ENCODE data around the gene IL27RA.

IL27RA gene

GRCh38 chr19:14028901-14029300, 2.7 kb upstream of the IL27RA start:
- H4K20me1 ChIP-seq (ENCODE audit: insufficient read depth, low read length): peaks cover 3% of the 10 kb centered on the region; the same call in 1 of the 2 replicates
- H3K9me3 ChIP-seq (ENCODE audit: insufficient read depth, low read length, severe bottlenecking): no peaks in the 10 kb centered on the region
- H3K36me3 ChIP-seq (ENCODE audit: insufficient read depth, low read length): 0 out of 2 replicates have a peak, but pooled peaks cover 6% of the 10 kb centered on the region
- DNase-seq (no peak), ATAC-seq (ENCODE audit: insufficient read depth, low read depth) (no peak)
- no peak overlapping the region for H3K4me3 ChIP-seq (ENCODE audit: low read depth in 1 of 2, low read length in 2 of 2)
- no peak overlapping the region for H2AFZ ChIP-seq (ENCODE audit: low read depth, low read length)
- H3K4me2 ChIP-seq (ENCODE audit: insufficient read depth, low read length): no peak overlapping the region
- H3K79me2 ChIP-seq (ENCODE audit: insufficient read depth, low read length): peaks cover 8% of the 10 kb centered on the region
- TF ChIP-seq, protein P1, sequence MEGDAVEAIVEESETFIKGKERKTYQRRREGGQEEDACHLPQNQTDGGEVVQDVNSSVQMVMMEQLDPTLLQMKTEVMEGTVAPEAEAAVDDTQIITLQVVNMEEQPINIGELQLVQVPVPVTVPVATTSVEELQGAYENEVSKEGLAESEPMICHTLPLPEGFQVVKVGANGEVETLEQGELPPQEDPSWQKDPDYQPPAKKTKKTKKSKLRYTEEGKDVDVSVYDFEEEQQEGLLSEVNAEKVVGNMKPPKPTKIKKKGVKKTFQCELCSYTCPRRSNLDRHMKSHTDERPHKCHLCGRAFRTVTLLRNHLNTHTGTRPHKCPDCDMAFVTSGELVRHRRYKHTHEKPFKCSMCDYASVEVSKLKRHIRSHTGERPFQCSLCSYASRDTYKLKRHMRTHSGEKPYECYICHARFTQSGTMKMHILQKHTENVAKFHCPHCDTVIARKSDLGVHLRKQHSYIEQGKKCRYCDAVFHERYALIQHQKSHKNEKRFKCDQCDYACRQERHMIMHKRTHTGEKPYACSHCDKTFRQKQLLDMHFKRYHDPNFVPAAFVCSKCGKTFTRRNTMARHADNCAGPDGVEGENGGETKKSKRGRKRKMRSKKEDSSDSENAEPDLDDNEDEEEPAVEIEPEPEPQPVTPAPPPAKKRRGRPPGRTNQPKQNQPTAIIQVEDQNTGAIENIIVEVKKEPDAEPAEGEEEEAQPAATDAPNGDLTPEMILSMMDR (IDR thresholded peaks at IDR 0.05; ENCODE audit: borderline replicate concordance, extremely low read depth, low read length, poor library complexity, severe bottlenecking): no peak
- no peak for TF ChIP-seq EZH2 (IDR thresholded peaks at IDR 0.05; ENCODE audit: borderline replicate concordance, low read depth, low read length, severe bottlenecking)
- H3K27ac ChIP-seq (ENCODE audit: low read length): no peak overlapping the region
- no peaks in the 10 kb centered on the region for H3K27me3 ChIP-seq (ENCODE audit: insufficient read depth, low read length, poor library complexity)
- no peak overlapping the region for H3K9ac ChIP-seq (ENCODE audit: low read depth, low read length)
- peaks cover 27% of the 10 kb centered on the region for H3K4me1 ChIP-seq (ENCODE audit: insufficient read depth, low read length)

GRCh38 chr19:14030997-14031718, 404 bp upstream of the IL27RA start:
- Histone ChIP-seq H3K9ac (ENCODE audit: low read depth, low read length) (peak overlapping the region; percentile 73), H3K4me3 (ENCODE audit: low read depth in 1 of 2, low read length in 2 of 2) (peak overlapping the region; percentile 31 to 60; a peak in 3 of 4 replicates), H2AFZ (ENCODE audit: low read depth, low read length) (peak overlapping the region; percentile 76), H3K36me3 (ENCODE audit: insufficient read depth, low read length) (0 out of 2 replicates have a peak, but pooled peaks cover 6% of the 10 kb centered on the region), H3K9me3 (ENCODE audit: insufficient read depth, low read length, severe bottlenecking) (no peaks in the 10 kb centered on the region), H4K20me1 (ENCODE audit: insufficient read depth, low read length) (peaks cover 3% of the 10 kb centered on the region; the same call in 1 of the 2 replicates), H3K79me2 (ENCODE audit: insufficient read depth, low read length) (peaks cover 8% of the 10 kb centered on the region), H3K4me2 (ENCODE audit: insufficient read depth, low read length) (peak overlapping the region; percentile 79), H3K27ac (ENCODE audit: low read length) (peak overlapping the region; percentile 84), H3K4me1 (ENCODE audit: insufficient read depth, low read length) (peaks cover 27% of the 10 kb centered on the region), H3K27me3 (ENCODE audit: insufficient read depth, low read length, poor library complexity) (no peaks in the 10 kb centered on the region)
- ATAC-seq (ENCODE audit: insufficient read depth, low read depth) (no peak), DNase-seq (no peak)
- TF ChIP-seq EZH2 (IDR thresholded peaks at IDR 0.05; ENCODE audit: borderline replicate concordance, low read depth, low read length, severe bottlenecking): no peak
- TF ChIP-seq, protein P1 (IDR thresholded peaks at IDR 0.05; ENCODE audit: borderline replicate concordance, extremely low read depth, low read length, poor library complexity, severe bottlenecking): no peak

DNA sequence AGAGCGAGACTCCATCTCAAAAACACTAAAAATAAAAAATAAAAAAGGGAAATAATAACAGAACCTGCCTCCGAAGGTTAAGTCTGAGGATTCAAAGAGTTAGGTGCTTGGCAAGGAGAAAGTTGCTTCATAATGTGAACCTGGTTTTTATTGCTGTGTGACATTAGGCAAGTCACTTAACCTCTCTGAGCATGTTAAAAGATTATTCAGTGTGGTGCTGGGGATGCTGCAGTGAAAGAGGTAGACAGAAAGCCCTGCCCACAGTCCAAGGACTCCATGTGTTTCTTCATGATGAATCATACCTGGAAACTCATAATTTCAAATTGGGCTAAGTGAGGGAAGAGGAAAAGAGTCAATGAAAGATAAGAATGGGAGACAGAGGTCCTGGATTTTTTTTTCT, 2.4 kb downstream of the IL27RA start:
- peaks cover 27% of the 10 kb centered on the region for H3K4me1 ChIP-seq (ENCODE audit: insufficient read depth, low read length)
- DNase-seq (no peak), ATAC-seq (ENCODE audit: insufficient read depth, low read depth) (no peak)
- H2AFZ ChIP-seq (ENCODE audit: low read depth, low read length): no peak overlapping the region
- H3K27me3 ChIP-seq (ENCODE audit: insufficient read depth, low read length, poor library complexity): no peaks in the 10 kb centered on the region
- no peak overlapping the region for H3K27ac ChIP-seq (ENCODE audit: low read length)
- peaks cover under 1% of the 10 kb centered on the region for H3K36me3 ChIP-seq (ENCODE audit: insufficient read depth, low read length)
- H3K4me3 ChIP-seq (ENCODE audit: low read depth in 1 of 2, low read length in 2 of 2): no peak overlapping the region
- H4K20me1 ChIP-seq (ENCODE audit: insufficient read depth, low read length): peaks cover 3% of the 10 kb centered on the region; the same call in 1 of the 2 replicates
- no peaks in the 10 kb centered on the region for H3K9me3 ChIP-seq (ENCODE audit: insufficient read depth, low read length, severe bottlenecking)
- TF ChIP-seq, protein P1 (IDR thresholded peaks at IDR 0.05; ENCODE audit: borderline replicate concordance, extremely low read depth, low read length, poor library complexity, severe bottlenecking): no peak
- no peak for TF ChIP-seq EZH2 (IDR thresholded peaks at IDR 0.05; ENCODE audit: borderline replicate concordance, low read depth, low read length, severe bottlenecking)
- H3K79me2 ChIP-seq (ENCODE audit: insufficient read depth, low read length): peaks cover 8% of the 10 kb centered on the region
- no peak overlapping the region for H3K9ac ChIP-seq (ENCODE audit: low read depth, low read length)
- no peak overlapping the region for H3K4me2 ChIP-seq (ENCODE audit: insufficient read depth, low read length)

Data from DND-41 (cell line).